Neural crest cell (in vitro differentiated cells): ENCODE measurements around the gene CNGA1. TPM values are rescaled to one million over a fixed set of nuclear protein-coding genes. Genes with fewer than 3 reads are reported as not detected.

Source experiments
- DNase-seq: peaks from one replicate; pipeline ENCODE4 v3.0.0; 2021; ENCODE audit warnings: low read depth, mixed read lengths, low spot score
- H3K27ac Mint-ChIP-seq: one replicate; pipeline ENCODE4 v1.8.0; 2021; ENCODE audit warnings: mild to moderate bottlenecking, mixed read lengths; ENCODE audit not compliant: unreplicated experiment
- H3K27me3 Mint-ChIP-seq: 2 replicates; pipeline ENCODE4 v1.8.0; 2021; ENCODE audit warnings: low read depth, mild to moderate bottlenecking, mixed read lengths
- H3K36me3 Mint-ChIP-seq: 2 replicates; pipeline ENCODE4 v1.8.0; 2021; ENCODE audit warnings: low read depth, mild to moderate bottlenecking, mixed read lengths
- H3K4me1 Mint-ChIP-seq: 2 replicates; pipeline ENCODE4 v1.8.0; 2021; ENCODE audit warnings: mixed read lengths
- H3K4me3 Mint-ChIP-seq: one replicate; pipeline ENCODE4 v1.8.0; 2021; ENCODE audit warnings: mild to moderate bottlenecking, mixed read lengths
- H3K9me3 Mint-ChIP-seq: 2 replicates; pipeline ENCODE4 v1.8.0; 2021; ENCODE audit warnings: mixed read lengths
- CTCF ChIP-seq: fragments of 200-600 bp; sonication (generic); conservative IDR thresholded peaks from 2 replicates; pipeline ENCODE4 v1.5.0; 2021; ENCODE audit warnings: antibody characterized with exemption, mild to moderate bottlenecking
- total RNA-seq: library from RNA; stranded (reverse); gene quantifications from 2 replicates; pipeline ENCODE4 v1.2.1, GENCODE V29; 2021

CNGA1 gene
- total RNA-seq, 1 donor from 2014 or later: not detected

- H3K4me1 Mint-ChIP-seq: no peaks in the 10 kb centered on the region
- H3K9me3 Mint-ChIP-seq: no peaks in the 10 kb centered on the region
- H3K27ac Mint-ChIP-seq: no peak overlapping the region
- no peak overlapping the region for H3K4me3 Mint-ChIP-seq
- TF ChIP-seq CTCF: peak; percentile 72
- no peaks in the 10 kb centered on the region for H3K36me3 Mint-ChIP-seq
- DNase-seq: peak; percentile 8
- H3K27me3 Mint-ChIP-seq: no peaks in the 10 kb centered on the region
Observed at GRCh38 chr4:48033825-48034413, 17.4 kb upstream of the CNGA1 start.

GRCh38 chr4:48033412-48033811 lies 16.9 kb upstream of the CNGA1 start:
- H3K4me1 Mint-ChIP-seq: no peaks in the 10 kb centered on the region
- TF ChIP-seq CTCF: no peak
- H3K36me3 Mint-ChIP-seq: no peaks in the 10 kb centered on the region
- no peak overlapping the region for H3K4me3 Mint-ChIP-seq
- DNase-seq: no peak
- no peak overlapping the region for H3K27ac Mint-ChIP-seq
- no peaks in the 10 kb centered on the region for H3K27me3 Mint-ChIP-seq
- no peaks in the 10 kb centered on the region for H3K9me3 Mint-ChIP-seq

GRCh38 chr4:48032721-48033120 lies 16.2 kb upstream of the CNGA1 start:
- no peak for TF ChIP-seq CTCF
- Mint-ChIP-seq H3K9me3 (no peaks in the 10 kb centered on the region), H3K27ac (no peak overlapping the region), H3K4me3 (no peak overlapping the region), H3K27me3 (no peaks in the 10 kb centered on the region), H3K36me3 (no peaks in the 10 kb centered on the region), H3K4me1 (no peaks in the 10 kb centered on the region)
- DNase-seq: no peak

- TF ChIP-seq CTCF: no peak
- no peak for DNase-seq
- no peaks in the 10 kb centered on the region for H3K4me1 Mint-ChIP-seq
- H3K27ac Mint-ChIP-seq: no peak overlapping the region
- no peaks in the 10 kb centered on the region for H3K27me3 Mint-ChIP-seq
- no peaks in the 10 kb centered on the region for H3K36me3 Mint-ChIP-seq
- no peaks in the 10 kb centered on the region for H3K9me3 Mint-ChIP-seq
- H3K4me3 Mint-ChIP-seq: no peak overlapping the region
Observed at GRCh38 chr4:48031802-48032525, 15.5 kb upstream of the CNGA1 start.

GRCh38 chr4:48030470-48030869 lies 14.0 kb upstream of the CNGA1 start:
- no peak for DNase-seq
- H3K36me3 Mint-ChIP-seq: no peaks in the 10 kb centered on the region
- no peaks in the 10 kb centered on the region for H3K9me3 Mint-ChIP-seq
- H3K27me3 Mint-ChIP-seq: no peaks in the 10 kb centered on the region
- H3K4me1 Mint-ChIP-seq: no peaks in the 10 kb centered on the region
- TF ChIP-seq CTCF: no peak
- no peak overlapping the region for H3K27ac Mint-ChIP-seq
- no peak overlapping the region for H3K4me3 Mint-ChIP-seq
